HTR-8/SVneo (cell line): ENCODE measurements around the gene CAND2.
"Not testable (repeated sequence)": the region's sequence is repeated elsewhere in the genome, so short reads cannot be mapped to it uniquely, and the experiment has no call there.

Experiments used
- DNase-seq: peaks from one replicate; pipeline ENCODE4 v3.0.0; 2011; ENCODE audit warnings: low spot score, mixed read lengths; ENCODE audit not compliant: insufficient read length
- FAIRE-seq: peaks from 2 replicates; lab custom pipeline; 2011; peaks lifted over from hg19 to GRCh38; lab: Jason Lieb, UNC

The CAND2 gene

DNA sequence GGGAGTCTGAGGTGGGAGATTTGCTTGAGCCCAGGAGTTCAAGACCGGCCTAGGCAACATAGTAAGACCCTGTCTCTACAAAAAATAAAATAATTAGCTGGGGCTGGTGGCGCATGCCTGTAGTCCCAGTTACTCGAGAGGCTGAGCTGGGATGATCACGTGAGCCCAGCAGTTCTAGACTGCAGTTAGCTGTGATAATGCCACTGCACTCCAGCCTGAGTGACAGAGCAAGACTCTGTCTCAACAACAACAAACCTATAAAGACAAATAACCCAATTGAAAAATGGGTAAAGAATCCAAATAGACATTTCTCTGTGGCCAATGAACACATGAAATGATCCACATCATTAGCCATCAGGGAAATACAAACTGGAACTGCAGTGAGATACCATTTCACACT, 46.0 kb downstream of the CAND2 start:
- no peak for DNase-seq
- no peak for FAIRE-seq

DNA sequence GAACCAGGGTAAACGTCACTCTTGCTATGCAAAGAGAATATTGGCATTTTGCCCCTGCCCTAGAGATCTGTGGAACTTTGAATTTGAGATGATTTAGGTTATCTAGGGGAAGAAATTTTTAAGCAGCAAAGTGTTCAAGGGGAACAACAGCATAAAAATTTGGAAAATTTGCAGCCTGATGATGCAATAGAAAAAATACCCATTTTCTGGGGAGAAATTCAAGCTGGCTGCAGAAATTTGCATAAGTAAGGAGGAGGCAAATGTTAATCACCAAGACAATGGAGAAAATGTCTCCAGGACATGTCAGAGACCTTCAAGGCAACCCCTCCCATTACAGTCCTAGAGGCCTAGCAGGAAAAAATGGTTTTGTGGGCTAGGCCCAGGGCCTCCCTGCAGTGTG, 49.3 kb downstream of the CAND2 start:
- FAIRE-seq (no peak), DNase-seq (no peak)

DNA sequence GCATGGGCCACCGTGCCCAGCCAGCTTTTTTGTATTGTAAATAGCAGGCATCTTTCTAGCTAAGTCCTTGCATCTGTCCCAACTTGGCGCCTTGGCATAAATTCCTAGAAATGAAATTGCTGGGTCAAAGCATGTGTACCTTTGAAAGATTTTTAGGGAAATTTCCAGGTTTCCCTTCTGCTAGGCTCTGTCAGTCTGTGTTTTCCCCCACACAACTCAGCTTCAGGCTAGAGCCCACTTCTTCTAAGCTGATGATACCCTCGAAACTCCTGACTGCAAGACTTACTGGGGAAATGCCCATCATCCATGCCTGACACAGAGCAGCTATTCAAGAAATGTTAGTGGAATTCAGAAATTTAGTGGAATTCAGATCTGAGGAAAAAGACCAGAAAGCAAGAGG, 55.7 kb downstream of the CAND2 start:
- no peak for DNase-seq
- no peak for FAIRE-seq

DNA sequence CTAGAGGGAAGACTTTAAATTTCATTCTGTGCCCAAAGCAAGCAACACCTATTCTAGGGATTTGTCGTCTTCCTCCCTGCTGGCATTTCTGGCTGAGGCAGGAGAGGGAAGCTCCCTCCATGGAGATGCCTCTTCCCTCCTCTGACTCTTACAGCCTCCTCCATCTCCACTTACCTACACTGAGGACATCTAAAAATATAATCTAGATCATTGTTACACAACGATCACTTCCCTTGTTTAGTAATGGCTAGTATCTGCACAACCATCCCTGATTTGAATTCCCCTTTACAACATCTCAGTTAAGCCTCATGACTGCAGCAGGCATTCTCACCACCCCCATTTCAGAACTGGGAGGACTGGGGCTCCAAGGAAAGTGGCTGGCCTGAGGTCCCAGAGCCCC, 57.4 kb downstream of the CAND2 start:
- FAIRE-seq, DNase-seq: not testable (repeated sequence)

DNA sequence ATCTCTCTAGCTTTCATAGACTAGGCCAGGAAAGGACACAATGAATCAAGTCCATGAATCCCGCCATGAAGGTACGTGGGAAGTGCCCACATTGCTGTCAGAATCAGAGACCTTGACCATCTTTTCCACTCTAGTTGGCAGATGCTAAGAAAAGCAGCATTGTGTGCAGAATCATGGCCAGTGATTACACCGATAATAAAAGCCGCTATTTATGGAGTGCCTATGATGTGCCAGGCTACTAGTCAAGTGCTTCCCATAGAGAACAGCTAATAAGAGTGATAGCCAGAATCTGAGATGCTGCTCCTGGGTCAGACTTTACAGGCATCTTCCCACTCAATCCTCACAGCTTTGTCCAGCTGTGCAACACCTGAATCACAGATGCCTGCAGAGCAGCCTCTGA, 58.1 kb downstream of the CAND2 start:
- DNase-seq (no peak), FAIRE-seq (no peak)

DNA sequence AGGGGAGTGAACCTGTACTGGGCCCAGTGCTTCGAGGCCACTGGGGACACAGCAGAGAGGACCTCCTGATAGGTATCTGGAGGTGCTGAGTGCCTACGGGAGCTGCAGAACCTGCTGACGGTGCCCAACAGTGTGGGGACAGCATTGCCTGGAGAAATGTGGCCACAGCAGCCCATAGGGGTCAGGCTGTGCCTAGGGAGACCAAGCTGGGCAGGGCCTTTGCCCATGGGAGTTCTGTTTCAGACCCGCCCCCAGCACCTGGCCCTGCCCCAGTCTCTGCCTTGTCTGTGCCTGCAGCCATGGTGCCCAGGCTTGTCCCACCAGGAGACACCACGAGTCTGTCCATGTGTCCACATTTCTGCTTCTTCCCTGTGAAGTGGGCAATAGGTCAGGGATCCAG, 60.1 kb downstream of the CAND2 start:
- FAIRE-seq, result no peak
- no peak for DNase-seq

DNA sequence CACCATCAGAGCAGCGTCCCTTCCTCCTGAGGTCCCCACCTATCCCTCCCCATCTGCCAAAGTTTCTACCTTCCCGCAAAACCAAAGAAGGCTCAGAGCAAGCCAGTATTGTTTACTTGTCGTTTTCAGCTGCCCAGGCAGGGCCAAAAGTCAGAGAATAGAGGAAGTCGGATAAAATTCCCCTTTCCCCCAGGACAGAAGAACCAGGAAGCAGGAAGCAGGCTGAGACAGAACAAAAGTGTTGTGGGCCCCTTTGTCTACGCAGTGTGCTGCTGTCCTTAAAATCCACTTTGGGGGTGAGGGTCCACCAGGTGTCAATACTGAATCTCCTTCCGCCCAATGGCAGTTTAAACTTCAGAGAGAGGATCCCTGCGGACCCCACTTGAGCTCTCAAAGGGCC, 63.4 kb downstream of the CAND2 start:
- no peak for FAIRE-seq

DNA sequence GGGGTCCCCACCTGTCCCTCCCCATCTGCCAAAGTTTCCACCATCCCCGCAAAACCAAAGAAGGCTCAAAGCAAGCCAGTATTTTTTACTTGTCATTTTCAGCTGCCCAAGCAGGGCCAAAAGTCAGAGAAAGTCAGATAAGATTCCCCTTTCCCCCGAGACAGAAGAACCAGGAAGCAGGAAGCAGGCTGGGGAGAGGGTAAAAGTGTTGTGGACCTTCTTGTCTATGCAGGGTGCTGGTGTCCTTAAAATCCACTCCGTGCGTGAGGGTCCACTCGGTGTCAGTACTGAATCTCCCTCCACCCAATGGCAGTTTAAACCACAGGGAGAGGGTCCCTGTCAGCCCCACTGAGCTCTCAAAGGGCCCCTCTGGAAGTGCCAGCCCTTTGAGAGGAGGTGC, 65.1 kb downstream of the CAND2 start:
- DNase-seq, result no peak
- FAIRE-seq, result no peak

More for the DNA sequence above, 63.4 kb downstream of the CAND2 start:
- DNase-seq, result no peak

DNA sequence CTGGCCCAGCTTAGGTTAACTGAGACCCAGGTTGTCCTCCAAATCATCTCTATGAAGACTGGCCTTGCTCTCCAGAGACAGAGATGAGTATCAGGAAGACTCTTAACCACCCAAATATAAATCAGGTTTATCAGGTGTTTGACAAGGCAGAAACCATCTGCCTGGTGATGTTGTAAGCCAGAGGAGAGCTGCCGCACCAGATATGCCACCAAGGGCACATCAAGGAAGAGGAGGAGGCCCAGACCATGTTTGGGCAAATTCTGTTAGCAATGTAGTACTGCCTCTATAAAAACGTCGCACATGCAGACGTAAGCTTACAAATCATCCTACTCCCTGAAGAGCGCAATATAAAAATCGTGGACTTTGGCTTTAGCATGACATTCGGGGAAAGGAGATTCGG, 65.9 kb downstream of the CAND2 start:
- no peak for FAIRE-seq

DNA sequence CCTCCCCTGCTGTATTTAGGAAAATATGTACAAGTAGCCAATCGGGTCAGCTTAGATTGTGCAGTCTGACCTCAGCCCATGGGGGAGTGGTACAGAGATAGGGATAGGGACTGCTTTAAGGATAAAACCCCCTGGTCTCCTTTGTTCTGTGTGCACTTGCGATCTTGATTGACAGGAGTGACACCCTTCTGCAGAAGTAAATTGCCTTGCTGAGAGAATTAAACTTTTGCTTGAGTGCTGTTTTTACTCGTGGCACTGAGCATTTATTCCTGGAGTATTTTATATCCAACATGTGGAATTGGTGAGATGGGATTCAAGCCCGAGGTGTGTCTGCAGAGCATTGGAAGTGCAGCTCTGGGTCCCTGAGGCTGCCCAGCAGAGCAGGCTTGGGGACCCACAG, 68.8 kb downstream of the CAND2 start:
- FAIRE-seq (no peak), DNase-seq (no peak)

More for the DNA sequence above, 65.9 kb downstream of the CAND2 start:
- no peak for DNase-seq

DNA sequence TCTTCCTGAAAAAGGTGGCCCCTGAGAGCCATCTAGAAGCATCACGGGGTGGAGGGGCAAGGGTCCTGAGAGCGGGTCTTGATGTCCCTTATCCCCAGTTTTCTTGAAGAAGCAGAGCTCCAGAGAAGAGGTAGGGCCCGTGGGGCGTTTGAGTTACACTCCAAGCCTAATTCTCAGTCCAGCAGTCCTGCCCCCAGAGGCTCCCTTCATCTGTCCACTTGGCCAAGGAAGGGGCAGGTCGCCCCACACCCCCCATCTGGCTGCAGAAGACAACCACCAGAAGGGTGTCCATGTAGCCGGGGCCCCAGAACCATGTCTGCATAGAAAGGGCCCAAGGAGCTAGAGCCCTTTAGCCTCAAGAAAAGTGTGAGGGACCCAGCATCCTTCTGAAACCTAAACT, 70.4 kb downstream of the CAND2 start:
- FAIRE-seq (no peak), DNase-seq (no peak)

DNA sequence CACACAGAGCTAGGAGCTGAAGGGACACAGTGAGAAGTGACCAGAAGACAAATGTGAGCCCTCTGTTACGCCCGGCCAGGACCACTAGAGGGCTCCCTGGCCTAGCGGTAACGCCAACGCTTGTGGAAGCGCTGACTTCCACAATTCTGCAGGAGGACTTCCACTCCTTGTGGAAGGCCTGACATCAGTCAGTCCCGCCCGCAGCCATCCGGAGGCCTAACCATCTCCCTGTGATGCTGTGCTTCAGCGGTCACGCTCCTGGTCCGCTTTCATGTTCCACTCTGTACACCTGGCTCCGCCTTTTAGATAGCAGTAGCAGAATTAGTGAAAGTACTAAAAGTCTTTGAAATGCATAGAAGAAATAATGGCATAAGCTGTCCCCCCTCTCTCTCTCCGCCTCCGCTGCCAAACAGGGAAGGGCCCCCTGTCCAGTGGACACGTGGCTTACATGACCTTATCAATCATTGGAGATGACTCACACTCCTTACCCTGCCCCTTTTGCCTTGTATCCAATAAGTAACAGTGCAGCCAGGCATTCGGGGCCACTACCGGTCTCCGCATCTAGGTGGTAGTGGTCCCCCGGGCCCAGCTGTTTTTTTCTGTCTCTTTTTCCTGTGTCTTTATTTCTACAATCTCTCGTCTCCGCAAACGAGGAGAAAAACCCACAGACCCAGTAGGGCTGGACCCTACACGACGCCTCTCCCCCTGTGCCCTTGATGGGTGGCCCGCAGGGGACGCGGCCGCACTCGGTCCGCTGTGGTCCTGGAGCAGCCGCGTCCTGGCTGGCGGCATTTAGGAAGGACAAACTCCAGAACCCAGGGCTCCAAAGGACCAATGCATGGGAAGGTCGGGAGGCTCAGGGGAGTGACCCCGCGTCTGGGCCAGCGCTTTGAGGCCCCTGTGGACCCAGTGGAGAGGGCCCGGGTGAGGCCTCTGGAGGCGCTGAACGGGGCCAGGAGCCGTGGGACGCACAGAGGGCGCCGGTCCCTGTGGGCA, 71.9 kb downstream of the CAND2 start:
- DNase-seq (peak; percentile 80), FAIRE-seq (peak; percentile 86)

DNA sequence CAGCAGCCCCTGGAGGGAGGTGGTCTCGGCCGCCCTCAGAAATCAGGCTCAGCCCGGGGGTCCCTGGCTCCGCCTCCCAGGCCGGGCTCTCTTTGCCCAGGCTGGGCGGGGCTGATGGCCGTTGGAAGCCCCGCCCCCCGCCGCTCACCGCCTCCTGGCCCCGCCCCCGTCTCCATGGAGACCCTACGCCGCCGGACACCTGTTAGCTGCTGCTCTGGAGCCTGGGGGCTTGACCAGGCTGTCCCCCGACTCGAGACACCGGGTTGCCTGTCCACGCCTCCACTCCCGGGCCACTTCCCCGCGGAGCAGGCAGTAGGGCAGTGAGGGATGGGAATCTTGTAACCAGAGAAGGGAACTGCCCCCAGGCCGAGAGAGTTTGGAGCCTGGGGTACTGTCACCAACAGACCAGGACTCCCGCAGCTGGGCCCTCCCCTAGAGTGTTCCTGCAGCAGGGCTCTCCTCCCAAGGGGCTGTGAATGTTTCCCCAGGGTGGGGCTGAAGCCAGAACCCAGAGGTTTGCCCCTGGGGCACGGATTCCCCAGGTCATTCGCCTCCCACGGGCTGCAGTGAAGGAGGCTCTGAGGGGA, 72.6 kb downstream of the CAND2 start:
- DNase-seq (no peak), FAIRE-seq (no peak)

DNA sequence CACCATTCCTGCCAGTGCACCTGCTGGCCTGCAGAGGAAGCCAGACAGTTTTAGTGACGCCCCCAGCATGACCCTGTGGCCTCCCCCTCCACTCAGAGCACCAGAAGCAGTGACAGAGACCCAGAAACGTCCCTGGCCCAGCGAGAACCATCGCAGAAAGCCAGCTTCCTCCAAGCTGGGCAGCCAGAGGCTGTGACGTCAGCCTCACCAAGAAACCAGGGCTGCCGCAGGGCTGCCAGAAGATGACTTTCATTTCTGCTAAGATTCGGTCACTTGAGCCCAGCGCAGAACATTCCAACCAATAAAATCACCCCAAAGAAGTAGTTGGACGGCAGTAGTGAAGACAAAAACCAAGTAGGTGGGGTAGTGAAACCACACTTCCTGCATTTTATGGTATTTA, 74.5 kb downstream of the CAND2 start:
- no peak for FAIRE-seq
- no peak for DNase-seq

DNA sequence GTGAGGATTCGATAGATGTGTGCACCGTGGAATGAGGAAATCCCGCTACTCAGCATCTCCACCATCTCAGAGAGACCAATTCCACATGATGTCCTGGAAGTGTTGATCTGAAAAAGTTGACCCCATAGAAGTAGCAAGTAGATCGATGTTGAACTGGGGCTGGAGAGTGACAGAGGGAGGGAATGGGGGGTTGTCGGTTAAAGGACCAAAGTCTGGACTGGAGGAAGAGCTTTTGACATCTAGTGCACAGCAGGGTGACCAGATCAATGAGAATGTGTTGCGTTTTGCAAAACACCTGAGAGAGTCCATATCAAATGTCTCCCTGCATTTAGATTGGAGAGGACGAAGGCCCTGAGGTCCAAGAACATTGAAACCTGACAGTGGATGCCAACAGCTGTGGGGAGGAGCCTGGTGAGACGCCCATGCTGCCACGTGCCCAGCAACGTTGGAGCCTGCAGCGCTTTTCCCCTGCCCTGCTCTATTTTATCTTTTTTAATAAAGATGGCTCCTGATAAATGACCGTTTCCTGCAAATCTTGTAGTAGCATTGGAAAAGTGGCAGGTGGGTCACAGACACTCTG, 75.0 kb downstream of the CAND2 start:
- FAIRE-seq, result no peak
- DNase-seq, result no peak

DNA sequence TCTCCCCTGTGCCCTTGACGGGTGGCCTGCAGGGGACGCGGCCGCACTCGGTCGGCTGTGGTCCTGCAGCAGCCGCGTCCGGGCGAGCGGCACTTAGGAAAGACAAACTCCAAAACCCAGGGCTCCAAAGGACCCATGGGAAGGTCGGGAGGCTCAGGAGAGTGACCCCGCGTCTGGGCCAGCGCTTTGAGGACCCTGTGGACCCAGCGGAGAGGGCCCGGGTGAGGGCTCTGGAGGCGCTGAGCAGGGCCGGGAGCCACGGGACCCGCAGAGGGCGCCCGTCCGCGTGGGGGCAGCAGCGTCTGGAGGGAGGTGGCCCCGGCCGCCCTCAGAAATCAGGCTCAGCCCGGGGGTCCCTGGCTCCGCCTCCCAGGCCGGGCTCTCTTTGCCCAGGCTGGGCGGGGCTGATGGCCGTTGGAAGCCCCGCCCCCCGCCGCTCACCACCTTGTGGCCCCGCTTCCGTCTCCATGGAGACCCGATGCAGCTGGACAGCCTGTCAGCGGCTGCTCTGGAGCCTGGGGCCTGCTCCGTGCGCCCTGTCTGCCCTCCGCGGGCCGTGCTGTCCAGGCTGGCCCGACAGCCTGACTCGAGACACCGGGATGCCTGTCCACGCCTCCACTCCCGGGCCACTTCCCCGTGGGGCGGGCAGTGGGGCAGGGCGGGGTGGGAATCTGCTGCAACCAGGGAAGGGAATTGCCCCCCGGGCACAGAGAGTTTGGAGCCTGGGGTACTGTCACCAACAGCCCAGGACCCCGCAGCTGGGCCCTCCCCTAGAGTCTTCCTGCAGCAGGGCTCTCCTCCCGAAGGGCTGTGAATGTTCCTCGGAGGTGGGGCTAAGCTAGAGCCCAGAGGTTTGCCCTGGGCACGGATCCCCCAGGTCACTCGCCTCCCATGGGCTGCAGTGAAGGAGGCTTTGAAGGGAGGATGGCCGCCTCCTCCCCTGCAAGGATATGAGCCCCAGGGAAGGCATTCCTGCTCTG, 79.7 kb downstream of the CAND2 start:
- FAIRE-seq, result no peak
- DNase-seq, result no peak

DNA sequence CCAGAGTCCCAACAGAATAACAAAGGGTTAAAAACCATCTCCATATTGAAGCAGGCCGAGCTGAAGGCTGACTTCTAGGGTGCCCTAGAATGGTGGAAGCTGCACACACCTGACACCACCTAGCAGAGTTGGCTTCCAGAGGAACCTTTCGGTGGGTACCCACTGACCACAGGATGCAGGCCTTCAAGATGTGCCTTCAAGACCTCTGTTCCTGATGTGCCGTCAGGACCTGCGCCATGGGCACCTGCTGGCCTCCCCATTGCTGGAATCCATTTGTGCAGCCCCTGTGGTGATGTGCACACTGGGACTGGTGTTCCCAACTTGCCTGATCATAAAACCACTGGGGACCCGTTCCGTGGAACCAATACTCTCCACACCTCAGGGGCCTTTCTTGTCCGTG, 80.6 kb downstream of the CAND2 start:
- FAIRE-seq (no peak), DNase-seq (no peak)

DNA sequence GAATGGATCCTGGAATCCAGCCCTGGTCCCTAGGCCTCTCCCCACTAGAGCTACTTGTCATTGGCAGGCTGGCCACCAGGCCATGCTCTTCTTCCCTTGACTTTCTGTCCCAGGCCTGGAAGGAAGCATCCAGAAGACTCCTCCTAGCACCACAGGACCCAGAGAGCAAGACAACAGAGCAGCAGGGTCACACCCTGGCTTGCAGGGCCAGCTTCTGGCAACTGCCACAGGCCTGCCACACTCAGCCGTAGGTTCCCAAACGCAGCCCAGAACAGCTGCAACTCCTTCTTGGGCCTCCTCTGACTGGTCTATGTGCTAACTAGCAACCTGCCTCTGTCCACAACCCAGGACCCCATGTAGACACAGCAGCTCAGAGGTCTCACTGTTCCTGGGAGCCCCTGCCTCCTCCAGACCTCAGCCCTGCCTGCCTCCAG, 81.7 kb downstream of the CAND2 start:
- FAIRE-seq (no peak), DNase-seq (no peak)

DNA sequence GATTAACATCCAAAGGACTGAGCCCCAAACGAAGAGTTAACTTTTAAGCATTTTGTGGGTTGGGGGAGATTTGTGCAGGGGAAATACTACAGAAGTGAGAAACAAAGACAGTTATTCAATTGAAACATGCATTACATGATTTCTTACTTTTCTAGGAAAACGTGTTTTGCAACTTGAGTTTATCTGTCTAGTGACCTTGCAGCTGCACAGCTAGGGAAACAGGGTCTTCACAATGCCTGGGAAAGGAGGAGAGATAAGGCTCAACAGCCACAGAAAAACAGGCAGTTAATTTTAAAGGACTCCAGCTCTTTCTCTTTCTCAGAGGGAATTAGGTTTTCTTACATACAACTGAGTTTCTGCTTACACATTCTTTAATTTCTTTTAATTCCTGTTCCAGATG, 82.3 kb downstream of the CAND2 start:
- not testable (repeated sequence) for DNase-seq, FAIRE-seq

DNA sequence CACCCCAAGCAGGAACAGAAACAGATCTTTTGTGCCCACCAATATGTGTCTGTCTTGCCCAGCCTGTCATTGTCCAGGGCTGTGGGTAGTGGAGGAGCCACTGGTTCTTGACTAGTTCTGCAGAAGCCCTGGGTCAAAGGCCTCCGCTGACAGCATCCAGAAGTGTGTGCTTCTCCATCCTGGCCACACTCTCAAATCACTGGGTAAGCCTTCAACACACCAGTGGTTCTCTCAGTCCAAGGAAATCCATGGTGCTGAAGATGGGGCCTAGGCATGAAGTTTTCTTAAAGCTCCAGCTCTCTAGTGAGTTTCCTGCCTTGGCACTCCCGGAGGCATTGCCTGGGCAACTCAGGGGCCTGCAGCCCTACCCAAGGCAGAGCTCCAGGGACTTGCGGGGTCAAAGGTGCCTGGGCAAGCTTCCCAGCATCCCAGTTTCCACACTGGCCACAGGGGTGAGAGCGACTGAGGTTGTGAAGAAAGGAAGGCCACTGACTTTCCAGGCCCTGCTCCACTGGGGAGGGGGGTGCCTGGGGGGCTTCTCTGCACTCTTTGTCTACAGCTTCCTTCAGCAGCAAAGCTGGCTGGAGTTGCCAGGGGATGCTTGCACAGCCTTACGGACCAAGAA, 82.8 kb downstream of the CAND2 start:
- FAIRE-seq (no peak), DNase-seq (no peak)
